OCI-LY7 (cell line): ENCODE data around the gene KIAA1755. TPM values are rescaled to one million over a fixed set of nuclear protein-coding genes. Genes with fewer than 3 reads are reported as not detected.

Experiments used
- BruUV-seq: library from RNA; stranded (reverse); fragments of 400-500 nt; replicated peaks from 2 replicates; lab custom pipeline; 2021; lab: Mats Ljungman, UMichigan
- CTCF ChIA-PET: fragments of 300-600 bp; sonication (Branson Sonifier 250); formaldehyde crosslinking; loops from one replicate; lab custom pipeline; 2022; ENCODE audit warnings: antibody characterized with exemption; ENCODE audit not compliant: unreplicated experiment; lab: Charles Lee
- POLR2A ChIA-PET: fragments of 300-600 bp; sonication (Branson Sonifier 250); formaldehyde crosslinking; loops from one replicate; lab custom pipeline; 2022; ENCODE audit warnings: antibody characterized with exemption; lab: Charles Lee
- DNase-seq: peaks from one replicate; pipeline ENCODE4 v3.0.0-alpha.2; 2015; ENCODE audit warnings: low spot score
- H2AFZ ChIP-seq: fragments of 200-600 bp; sonication (generic), shearing (Covaris generic); 2 replicates; pipeline ENCODE4 v1.6.1; 2014; ENCODE audit warnings: mild to moderate bottlenecking, antibody characterized with exemption, low read length, moderate library complexity
- H3K27ac ChIP-seq: fragments of 200-600 bp; sonication (generic); 2 replicates; pipeline ENCODE4 v1.5.1; 2014; ENCODE audit warnings: mixed run types, low read depth, mild to moderate bottlenecking, moderate library complexity, low read length, inconsistent platforms; ENCODE audit not compliant: poor library complexity, severe bottlenecking
- H3K36me3 ChIP-seq: fragments of 200-600 bp; sonication (generic); 2 replicates; pipeline ENCODE4 v1.6.1; 2014; ENCODE audit warnings: mild to moderate bottlenecking, antibody characterized with exemption, low read length, moderate library complexity, mixed read lengths; ENCODE audit not compliant: insufficient read depth
- H3K4me1 ChIP-seq: fragments of 200-600 bp; sonication (generic); 2 replicates; pipeline ENCODE4 v1.5.1; 2014; ENCODE audit warnings: mild to moderate bottlenecking, low read length; ENCODE audit not compliant: insufficient read depth, poor library complexity, severe bottlenecking
- H3K4me2 ChIP-seq: fragments of 200-600 bp; sonication (generic); 2 replicates; pipeline ENCODE4 v1.6.1; 2014; ENCODE audit warnings: mild to moderate bottlenecking, low read length
- H3K4me3 ChIP-seq: fragments of 200-600 bp; sonication (generic); 2 replicates; pipeline ENCODE4 v1.5.1; 2014; ENCODE audit warnings: mild to moderate bottlenecking, low read depth, low read length; ENCODE audit not compliant: poor library complexity, severe bottlenecking
- H3K79me2 ChIP-seq: fragments of 200-600 bp; sonication (generic); 2 replicates; pipeline ENCODE4 v1.6.1; 2016; ENCODE audit warnings: low read depth, mild to moderate bottlenecking, low read length, moderate library complexity, mixed read lengths; ENCODE audit not compliant: insufficient read depth
- H3K9me2 ChIP-seq: fragments of 200-600 bp; sonication (generic); 2 replicates; pipeline ENCODE4 v1.6.1; 2016; ENCODE audit warnings: mild to moderate bottlenecking, low read length, mixed read lengths; ENCODE audit not compliant: insufficient read depth
- H3K9me3 ChIP-seq: fragments of 200-600 bp; sonication (generic); 2 replicates; pipeline ENCODE4 v1.6.1; 2014; ENCODE audit warnings: mild to moderate bottlenecking, mixed run types, low read length, mixed read lengths
- H4K20me1 ChIP-seq: fragments of 200-600 bp; sonication (generic); 2 replicates; pipeline ENCODE4 v1.6.1; 2014; ENCODE audit warnings: mild to moderate bottlenecking, antibody characterized with exemption, low read length, moderate library complexity, mixed read lengths; ENCODE audit not compliant: insufficient read depth
- EZH2phosphoT487 ChIP-seq: fragments of 200-600 bp; sonication (generic); IDR thresholded peaks from 2 replicates; pipeline ENCODE4 v1.6.1; 2018; ENCODE audit warnings: low read depth, borderline replicate concordance, mild to moderate bottlenecking, mixed run types, antibody characterized with exemption, low read length, moderate library complexity, mixed read lengths
- intact Hi-C: fragments of 100-400 bp; cut with micrococcal nuclease; formaldehyde crosslinking; loops from one replicate; pipeline ENCODE4 v1.10.0; 2022; ENCODE audit not compliant: unreplicated experiment
- total RNA-seq, 2 experiments: library from RNA; depleted of rRNA in 1 of 2; stranded (reverse); fragments of >200 nt in 1 of 2; shearing (Covaris generic) in 1 of 2; gene quantifications; 2 replicates each; pipeline ENCODE4 v1.2.3, GENCODE V29; 2014 to 2022
- TF ChIP-seq, protein P1 (sequence below): fragments of 200-600 bp; sonication (generic); conservative IDR thresholded peaks from 2 replicates; pipeline ENCODE4 v1.5.1; 2014; ENCODE audit warnings: mild to moderate bottlenecking, antibody characterized with exemption, low read length, moderate library complexity, mixed read lengths

Gene KIAA1755
- total RNA-seq, 2 experiments from 2014 or later = not detected

DNA sequence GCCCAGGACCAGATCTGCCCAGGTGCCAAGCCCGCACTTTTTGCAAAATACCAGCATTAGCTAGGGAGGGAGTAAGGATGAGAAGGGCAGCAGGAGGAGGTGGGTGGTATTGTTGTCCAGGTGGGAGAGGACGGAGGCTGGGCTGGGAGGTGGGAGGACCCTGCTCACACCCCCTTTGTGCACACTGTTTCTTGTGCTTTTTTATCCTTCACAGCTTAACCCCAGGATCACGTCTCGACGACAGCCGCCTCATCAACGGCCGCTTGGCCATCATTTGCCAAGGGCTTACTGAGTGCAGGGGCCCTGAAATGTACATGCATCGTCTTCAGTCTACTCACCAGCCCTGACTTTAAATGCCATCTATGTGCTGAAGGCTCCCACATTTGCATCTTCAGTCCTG is 83.3 kb downstream of the KIAA1755 start:
- no peak overlapping the region for H3K4me3 ChIP-seq
- H2AFZ ChIP-seq = no peak overlapping the region
- no peak overlapping the region for H3K4me2 ChIP-seq
- H3K9me3 ChIP-seq = no peaks in the 10 kb centered on the region
- no peaks in the 10 kb centered on the region for H3K36me3 ChIP-seq
- DNase-seq = no peak
- CTCF ChIA-PET = no interaction called here
- POLR2A ChIA-PET = no interaction called here
- BruUV-seq = no TSS peak
- H3K9me2 ChIP-seq = no peaks in the 10 kb centered on the region
- H3K27ac ChIP-seq = no peak overlapping the region
- intact Hi-C loops = no loop called here
- TF ChIP-seq, protein P1, sequence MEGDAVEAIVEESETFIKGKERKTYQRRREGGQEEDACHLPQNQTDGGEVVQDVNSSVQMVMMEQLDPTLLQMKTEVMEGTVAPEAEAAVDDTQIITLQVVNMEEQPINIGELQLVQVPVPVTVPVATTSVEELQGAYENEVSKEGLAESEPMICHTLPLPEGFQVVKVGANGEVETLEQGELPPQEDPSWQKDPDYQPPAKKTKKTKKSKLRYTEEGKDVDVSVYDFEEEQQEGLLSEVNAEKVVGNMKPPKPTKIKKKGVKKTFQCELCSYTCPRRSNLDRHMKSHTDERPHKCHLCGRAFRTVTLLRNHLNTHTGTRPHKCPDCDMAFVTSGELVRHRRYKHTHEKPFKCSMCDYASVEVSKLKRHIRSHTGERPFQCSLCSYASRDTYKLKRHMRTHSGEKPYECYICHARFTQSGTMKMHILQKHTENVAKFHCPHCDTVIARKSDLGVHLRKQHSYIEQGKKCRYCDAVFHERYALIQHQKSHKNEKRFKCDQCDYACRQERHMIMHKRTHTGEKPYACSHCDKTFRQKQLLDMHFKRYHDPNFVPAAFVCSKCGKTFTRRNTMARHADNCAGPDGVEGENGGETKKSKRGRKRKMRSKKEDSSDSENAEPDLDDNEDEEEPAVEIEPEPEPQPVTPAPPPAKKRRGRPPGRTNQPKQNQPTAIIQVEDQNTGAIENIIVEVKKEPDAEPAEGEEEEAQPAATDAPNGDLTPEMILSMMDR = no peak
- TF ChIP-seq EZH2phosphoT487 = no peak
- no peaks in the 10 kb centered on the region for H3K4me1 ChIP-seq
- no peaks in the 10 kb centered on the region for H3K79me2 ChIP-seq
- no peaks in the 10 kb centered on the region for H4K20me1 ChIP-seq

DNA sequence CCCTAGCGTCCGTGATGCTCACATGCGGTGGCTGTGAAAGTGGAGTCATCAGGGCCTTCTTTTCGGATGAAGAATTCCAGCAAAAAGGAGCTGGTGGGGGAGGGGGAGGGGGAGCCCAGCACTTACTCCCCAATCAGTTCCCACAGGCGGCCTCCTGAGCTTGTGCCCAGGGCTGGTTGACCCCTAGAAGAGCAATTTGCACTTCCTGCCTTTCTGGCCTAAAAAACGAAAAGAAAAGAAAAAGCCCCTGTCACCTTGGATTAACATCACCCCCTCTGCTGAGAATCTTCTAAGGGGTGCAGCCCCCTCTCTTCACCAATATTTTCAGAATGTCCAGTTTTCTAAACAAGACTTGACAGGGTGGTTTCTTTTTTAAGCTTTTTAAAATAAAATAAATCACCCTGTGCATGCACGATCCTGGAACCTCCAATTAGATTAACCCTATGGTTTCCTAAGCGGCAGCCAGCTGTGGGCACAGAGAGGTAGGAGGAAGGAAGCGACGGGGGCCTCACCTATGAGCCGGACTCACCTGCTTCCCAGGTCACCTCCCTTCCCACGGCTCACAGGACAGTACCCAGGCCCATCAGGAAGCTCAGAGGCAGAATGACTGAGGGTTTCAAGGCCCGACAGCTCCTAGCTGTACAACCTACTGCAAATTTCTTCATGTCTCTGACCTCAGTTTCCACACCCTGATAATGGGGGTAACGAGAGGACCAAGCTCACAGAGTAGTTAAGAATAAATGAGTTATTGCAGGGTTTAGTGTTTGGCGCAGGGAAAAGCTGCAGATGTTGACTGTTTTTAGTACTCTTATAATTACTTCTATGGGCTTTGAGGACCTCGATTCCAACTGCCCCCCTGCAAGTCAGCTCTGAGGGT is 85.0 kb downstream of the KIAA1755 start:
- no peaks in the 10 kb centered on the region for H3K36me3 ChIP-seq
- intact Hi-C loops = no loop called here
- no peaks in the 10 kb centered on the region for H3K4me1 ChIP-seq
- no TSS peak for BruUV-seq
- TF ChIP-seq, protein P1 = no peak
- no peak for TF ChIP-seq EZH2phosphoT487
- H3K79me2 ChIP-seq = no peaks in the 10 kb centered on the region
- H3K4me2 ChIP-seq = no peak overlapping the region
- no peak overlapping the region for H3K4me3 ChIP-seq
- CTCF ChIA-PET = interaction anchor here (0.6 kb wide), 2 partner anchors 11 to 21 kb away, joined by 3 read pairs; no protein-coding TSS in a partner anchor
- H4K20me1 ChIP-seq = no peaks in the 10 kb centered on the region
- H3K9me3 ChIP-seq = no peaks in the 10 kb centered on the region
- H3K9me2 ChIP-seq = no peaks in the 10 kb centered on the region
- H2AFZ ChIP-seq = no peak overlapping the region
- no peak for DNase-seq
- H3K27ac ChIP-seq = no peak overlapping the region
- POLR2A ChIA-PET = no interaction called here
